ENCODE data around the gene ARHGEF10L.

ARHGEF10L gene

DNA sequence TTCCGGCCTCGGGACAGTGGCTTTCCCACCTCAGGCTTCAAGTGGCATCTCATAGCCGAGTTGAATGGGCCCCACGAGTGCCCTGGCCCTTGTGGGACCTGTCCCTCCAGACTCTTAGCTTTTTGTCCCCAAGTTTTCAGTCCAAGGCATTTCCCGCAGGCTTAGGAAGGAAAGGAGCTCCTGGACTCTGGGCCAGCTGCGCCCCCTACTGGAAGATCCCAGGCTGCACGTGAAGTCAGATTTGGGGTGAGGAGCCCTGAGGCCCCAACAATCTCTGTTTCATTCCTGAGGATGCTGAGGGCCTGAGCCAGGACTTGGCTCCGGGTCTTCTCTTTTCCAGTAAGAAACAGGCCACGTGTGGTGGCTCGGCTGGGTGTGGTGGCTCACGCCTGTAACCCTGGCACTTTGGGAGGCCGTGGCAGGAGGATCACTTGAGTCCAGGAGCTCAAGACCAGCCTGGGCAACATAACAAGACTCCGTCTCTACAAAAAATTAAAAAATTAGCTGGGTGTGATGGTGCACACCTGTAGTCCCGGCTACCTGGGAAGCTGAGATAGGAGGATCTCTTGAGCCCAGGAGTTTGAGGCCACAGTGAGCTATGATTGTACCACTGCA, 67.4 kb downstream of the ARHGEF10L start:
- CTCF ChIA-PET: interaction anchor here (0.6 to 9.3 kb wide), 48 partner anchors 8 to 1298 kb away, joined by 3 to 250 read pairs (median 5); no protein-coding TSS in a partner anchor
- Histone ChIP-seq H3K36me3 (ENCODE audit: control insufficient read depth in 2 of 2, insufficient read depth in 1 of 2, low read length in 2 of 2) (peaks cover 0 to 9% of the 10 kb centered on the region in 2 experiments; a peak in 1 of 3 replicates), H3K9me3 (ENCODE audit: control insufficient read depth, insufficient read depth, low read depth, low read length) (no peaks in the 10 kb centered on the region)

More for the DNA sequence above, 67.4 kb downstream of the ARHGEF10L start:
- Histone ChIP-seq H3K27ac (ENCODE audit: extremely low read depth, low read depth, low read length) (no peak overlapping the region), H3K4me1 (ENCODE audit: control insufficient read depth, insufficient read depth, low read length) (no peaks in the 10 kb centered on the region), H3K4me3 (ENCODE audit: low read depth, low read length) (no peak overlapping the region)
- POLR2A ChIA-PET: interaction anchor here (0.7 to 1.1 kb wide), 2 partner anchors 104 to 105 kb away, joined by 3 read pairs; no protein-coding TSS in a partner anchor
- TF ChIP-seq ZNF529 (tag by site-specific recombination; IDR thresholded peaks at IDR 0.05; ENCODE audit: insufficient replicate concordance): no peak
- TF ChIP-seq ZNF174 (tag by site-specific recombination; IDR thresholded peaks at IDR 0.05): no peak
- no peak for TF ChIP-seq ZNF23 (tag by site-specific recombination; IDR thresholded peaks at IDR 0.05; ENCODE audit: borderline replicate concordance)
- TF ChIP-seq, protein P1, sequence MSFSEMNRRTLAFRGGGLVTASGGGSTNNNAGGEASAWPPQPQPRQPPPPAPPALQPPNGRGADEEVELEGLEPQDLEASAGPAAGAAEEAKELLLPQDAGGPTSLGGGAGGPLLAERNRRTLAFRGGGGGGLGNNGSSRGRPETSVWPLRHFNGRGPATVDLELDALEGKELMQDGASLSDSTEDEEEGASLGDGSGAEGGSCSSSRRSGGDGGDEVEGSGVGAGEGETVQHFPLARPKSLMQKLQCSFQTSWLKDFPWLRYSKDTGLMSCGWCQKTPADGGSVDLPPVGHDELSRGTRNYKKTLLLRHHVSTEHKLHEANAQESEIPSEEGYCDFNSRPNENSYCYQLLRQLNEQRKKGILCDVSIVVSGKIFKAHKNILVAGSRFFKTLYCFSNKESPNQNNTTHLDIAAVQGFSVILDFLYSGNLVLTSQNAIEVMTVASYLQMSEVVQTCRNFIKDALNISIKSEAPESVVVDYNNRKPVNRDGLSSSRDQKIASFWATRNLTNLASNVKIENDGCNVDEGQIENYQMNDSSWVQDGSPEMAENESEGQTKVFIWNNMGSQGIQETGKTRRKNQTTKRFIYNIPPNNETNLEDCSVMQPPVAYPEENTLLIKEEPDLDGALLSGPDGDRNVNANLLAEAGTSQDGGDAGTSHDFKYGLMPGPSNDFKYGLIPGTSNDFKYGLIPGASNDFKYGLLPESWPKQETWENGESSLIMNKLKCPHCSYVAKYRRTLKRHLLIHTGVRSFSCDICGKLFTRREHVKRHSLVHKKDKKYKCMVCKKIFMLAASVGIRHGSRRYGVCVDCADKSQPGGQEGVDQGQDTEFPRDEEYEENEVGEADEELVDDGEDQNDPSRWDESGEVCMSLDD (tag by site-specific recombination; IDR thresholded peaks at IDR 0.05): 0 out of 2 replicates have a peak, but pooled peaks have one; percentile 43
- peak; percentile 77 for TF ChIP-seq ZNF654 (tag by site-specific recombination; IDR thresholded peaks at IDR 0.05; ENCODE audit: low read depth)
- no peak for TF ChIP-seq ZNF423 (tag by site-specific recombination; IDR thresholded peaks at IDR 0.05)
- TF ChIP-seq ZNF692 (tag by site-specific recombination; IDR thresholded peaks at IDR 0.05): no peak
- TF ChIP-seq ZNF157 (tag by site-specific recombination; IDR thresholded peaks at IDR 0.05): no peak
- TF ChIP-seq IKZF3 (tag by site-specific recombination; IDR thresholded peaks at IDR 0.05): peak; percentile 63; the same call in 1 of the 2 replicates
- TF ChIP-seq CTCF (tag by site-specific recombination; IDR thresholded peaks at IDR 0.05): peak; percentile 65
- 0 out of 2 replicates have a peak, but pooled peaks have one; percentile 47 for TF ChIP-seq ZNF2 (tag by site-specific recombination; IDR thresholded peaks at IDR 0.05)
- TF ChIP-seq ZNF16 (tag by site-specific recombination; IDR thresholded peaks at IDR 0.05; ENCODE audit: low read depth): no peak
- no peak for TF ChIP-seq ZNF785 (tag by site-specific recombination; IDR thresholded peaks at IDR 0.05)
- TF ChIP-seq ZNF148 (tag by site-specific recombination; IDR thresholded peaks at IDR 0.05; ENCODE audit: borderline replicate concordance): no peak
